Endodermal cell (in vitro differentiated cells): Measurements from ENCODE around the gene NAA16. TPM values are rescaled to one million over a fixed set of nuclear protein-coding genes. Genes with fewer than 3 reads are reported as not detected.
"Not testable (repeated sequence)": the region's sequence is repeated elsewhere in the genome, so short reads cannot be mapped to it uniquely, and the experiment has no call there.

Experiments used
- DNase-seq: peaks from one replicate; pipeline ENCODE4 v3.0.0-alpha.2; 2017
- H3K27ac ChIP-seq: 2 replicates; pipeline ENCODE4 v1.5.1; 2013; ENCODE audit warnings: mild to moderate bottlenecking, low read depth, low read length, moderate library complexity
- H3K27me3 ChIP-seq: 2 replicates; pipeline ENCODE4 v1.6.1; 2013; ENCODE audit warnings: mild to moderate bottlenecking, low read length, moderate library complexity; ENCODE audit not compliant: insufficient read depth, control insufficient read depth, poor library complexity, severe bottlenecking
- H3K36me3 ChIP-seq: 2 replicates; pipeline ENCODE4 v1.7.0; 2013; ENCODE audit warnings: mild to moderate bottlenecking, low read length, moderate library complexity; ENCODE audit not compliant: control insufficient read depth, insufficient read depth
- H3K4me1 ChIP-seq: one replicate; pipeline ENCODE4 v1.7.0; 2013; ENCODE audit warnings: low read length; ENCODE audit not compliant: control insufficient read depth, insufficient read depth
- H3K4me3 ChIP-seq: 2 replicates; pipeline ENCODE4 v1.5.1; 2013; ENCODE audit warnings: mild to moderate bottlenecking, low read length, moderate library complexity
- H3K9ac ChIP-seq: 2 replicates; pipeline ENCODE4 v1.6.1; 2013; ENCODE audit warnings: mild to moderate bottlenecking, low read length, moderate library complexity; ENCODE audit not compliant: poor library complexity, severe bottlenecking; ENCODE audit errors: extremely low read depth
- H3K9me3 ChIP-seq: 2 replicates; pipeline ENCODE4 v1.6.1; 2013; ENCODE audit warnings: mild to moderate bottlenecking, low read length, moderate library complexity; ENCODE audit not compliant: control insufficient read depth
- H3K27ac Mint-ChIP-seq: 2 replicates; pipeline ENCODE4 v1.8.0; 2020; ENCODE audit warnings: mixed read lengths
- H3K27me3 Mint-ChIP-seq: 2 replicates; pipeline ENCODE4 v1.8.0; 2021; ENCODE audit warnings: mild to moderate bottlenecking, mixed read lengths; ENCODE audit not compliant: insufficient read depth
- H3K36me3 Mint-ChIP-seq: 2 replicates; pipeline ENCODE4 v1.8.0; 2020; ENCODE audit warnings: low read depth, mixed read lengths
- H3K4me1 Mint-ChIP-seq: 2 replicates; pipeline ENCODE4 v1.8.0; 2020; ENCODE audit warnings: mixed read lengths
- H3K4me3 Mint-ChIP-seq: 2 replicates; pipeline ENCODE4 v1.8.0; 2020; ENCODE audit warnings: mild to moderate bottlenecking, moderate library complexity, mixed read lengths
- H3K9me3 Mint-ChIP-seq: 2 replicates; pipeline ENCODE4 v1.8.0; 2020; ENCODE audit warnings: mild to moderate bottlenecking, mixed read lengths
- WGBS, 2 experiments: methylation state at CpG; one replicate each; pipeline versions ENCODE4 v1.1.5 to v1.1.7; 2013; ENCODE audit warnings: missing lambda C conversion rate in 2 of 2, mixed read lengths in 1 of 2; ENCODE audit not compliant: insufficient coverage in 1 of 2, insufficient read length in 1 of 2; 5-methylcytosine and 5-hydroxymethylcytosine counted together
- total RNA-seq, 2 donors: library from RNA; stranded (reverse); fragmentation: NEBNext Ultra II Directional in 1 of 2; extraction: Animal tissue kit (Norgen Biotek cat#: 25700) in 1 of 2; gene quantifications; 2 replicates in 1 of 2; 3 replicates in 1 of 2; pipeline ENCODE4 v1.2.1, GENCODE V29; 2021
- TF ChIP-seq, protein P1 (sequence below): fragments of 200-600 bp; sonication (generic); conservative IDR thresholded peaks from 2 replicates; pipeline ENCODE4 v1.5.0; 2021; ENCODE audit warnings: antibody characterized with exemption, mild to moderate bottlenecking

NAA16 gene
- total RNA-seq, 2 donors from 2014 or later, result 29.3 to 30.9 TPM

- Histone ChIP-seq H3K27me3 (no peaks in the 10 kb centered on the region), H3K4me3 (no peak overlapping the region), H3K4me1 (no peaks in the 10 kb centered on the region), H3K36me3 (peaks cover 17% of the 10 kb centered on the region), H3K27ac (no peak overlapping the region), H3K9me3 (no peaks in the 10 kb centered on the region), H3K9ac (no peak overlapping the region)
- TF ChIP-seq, protein P1, sequence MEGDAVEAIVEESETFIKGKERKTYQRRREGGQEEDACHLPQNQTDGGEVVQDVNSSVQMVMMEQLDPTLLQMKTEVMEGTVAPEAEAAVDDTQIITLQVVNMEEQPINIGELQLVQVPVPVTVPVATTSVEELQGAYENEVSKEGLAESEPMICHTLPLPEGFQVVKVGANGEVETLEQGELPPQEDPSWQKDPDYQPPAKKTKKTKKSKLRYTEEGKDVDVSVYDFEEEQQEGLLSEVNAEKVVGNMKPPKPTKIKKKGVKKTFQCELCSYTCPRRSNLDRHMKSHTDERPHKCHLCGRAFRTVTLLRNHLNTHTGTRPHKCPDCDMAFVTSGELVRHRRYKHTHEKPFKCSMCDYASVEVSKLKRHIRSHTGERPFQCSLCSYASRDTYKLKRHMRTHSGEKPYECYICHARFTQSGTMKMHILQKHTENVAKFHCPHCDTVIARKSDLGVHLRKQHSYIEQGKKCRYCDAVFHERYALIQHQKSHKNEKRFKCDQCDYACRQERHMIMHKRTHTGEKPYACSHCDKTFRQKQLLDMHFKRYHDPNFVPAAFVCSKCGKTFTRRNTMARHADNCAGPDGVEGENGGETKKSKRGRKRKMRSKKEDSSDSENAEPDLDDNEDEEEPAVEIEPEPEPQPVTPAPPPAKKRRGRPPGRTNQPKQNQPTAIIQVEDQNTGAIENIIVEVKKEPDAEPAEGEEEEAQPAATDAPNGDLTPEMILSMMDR, result peak; percentile 88
- Mint-ChIP-seq H3K27me3 (no peaks in the 10 kb centered on the region), H3K4me1 (peaks cover 1% of the 10 kb centered on the region), H3K9me3 (no peaks in the 10 kb centered on the region), H3K4me3 (no peak overlapping the region), H3K27ac (peak overlapping the region; percentile 39), H3K36me3 (peaks cover 33% of the 10 kb centered on the region)
- peak; percentile 73 for DNase-seq
- 54 to 91% methylated on average over 4 to 14 of the region's 14 CpGs for WGBS, 2 experiments
Measured at GRCh38 chr13:41352935-41353840, 42.1 kb downstream of the NAA16 start.

DNA sequence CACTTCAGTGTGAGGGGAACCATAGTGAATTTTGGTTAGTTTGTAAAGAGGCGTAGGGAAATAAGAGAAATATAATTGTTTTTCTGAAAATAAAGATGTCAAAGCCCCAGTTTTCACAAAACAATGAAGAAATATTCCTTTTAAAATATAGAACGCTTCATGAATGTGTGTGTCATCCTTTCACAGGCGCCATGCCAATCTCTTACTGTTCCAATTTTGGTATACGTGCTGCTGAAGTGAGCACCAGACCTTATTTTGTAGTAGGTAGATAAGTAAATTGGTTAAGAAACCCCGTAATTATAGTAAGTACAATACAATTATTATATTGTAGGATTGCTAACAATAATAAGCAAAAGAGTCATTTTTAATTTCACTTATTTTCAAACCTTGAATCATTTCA lies 43.3 kb downstream of the NAA16 start:
- Histone ChIP-seq H3K9me3 (no peaks in the 10 kb centered on the region), H3K27me3 (no peaks in the 10 kb centered on the region), H3K4me1 (no peaks in the 10 kb centered on the region), H3K36me3 (peaks cover 27% of the 10 kb centered on the region), H3K9ac (no peak overlapping the region), H3K4me3 (no peak overlapping the region), H3K27ac (no peak overlapping the region)
- Mint-ChIP-seq H3K27ac (no peak overlapping the region), H3K4me3 (no peak overlapping the region), H3K9me3 (no peaks in the 10 kb centered on the region), H3K4me1 (peaks cover 1% of the 10 kb centered on the region), H3K36me3 (peaks cover 29% of the 10 kb centered on the region), H3K27me3 (no peaks in the 10 kb centered on the region)
- DNase-seq, result no peak
- WGBS, 2 experiments, result 72% methylated on average over 4 of the region's 5 CpGs; no CpG with 5 or more reads in 1 of the 2 experiments
- TF ChIP-seq, protein P1, result no peak

- peaks cover 40% of the 10 kb centered on the region for H3K36me3 ChIP-seq
- not testable (repeated sequence) for H3K4me3 ChIP-seq, H3K4me1 ChIP-seq, H3K4me3 Mint-ChIP-seq, H3K9ac ChIP-seq, H3K27ac Mint-ChIP-seq, H3K9me3 ChIP-seq, DNase-seq, H3K9me3 Mint-ChIP-seq, H3K27me3 ChIP-seq, H3K27ac ChIP-seq, H3K4me1 Mint-ChIP-seq, H3K27me3 Mint-ChIP-seq
- WGBS, 2 experiments, result 100% methylated on average over 2 of the region's 5 CpGs; no CpG with 5 or more reads in 1 of the 2 experiments
- peaks cover 27% of the 10 kb centered on the region for H3K36me3 Mint-ChIP-seq
Measured at GRCh38 chr13:41356385-41356648, 45.2 kb downstream of the NAA16 start.
